Breast epithelium (tissue), 4 donors: ENCODE measurements around the gene REEP1. TPM values are rescaled to one million over a fixed set of nuclear protein-coding genes. Genes with fewer than 3 reads are reported as not detected.

ENCODE experiments used
- DNase-seq, 2 donors: peaks; one replicate each; pipeline ENCODE4 v3.0.0-alpha.2; 2019; ENCODE audit warnings: low spot score in 2 of 2
- H3K27ac ChIP-seq, 2 donors: fragments of 200-600 bp; sonication (generic) in 1 of 2; one replicate each; pipeline ENCODE4 v1.5.1; 2016 to 2019; ENCODE audit warnings: mild to moderate bottlenecking in 1 of 2
- H3K27me3 ChIP-seq, 2 donors: fragments of 200-600 bp; sonication (generic) in 1 of 2; one replicate each; pipeline versions ENCODE4 v1.5.1 to v1.6.0; 2017 to 2019; ENCODE audit warnings: control low read depth in 1 of 2, mild to moderate bottlenecking in 1 of 2
- H3K36me3 ChIP-seq: fragments of 200-600 bp; one replicate; pipeline ENCODE4 v1.5.1; 2019
- H3K4me1 ChIP-seq, 2 donors: fragments of 200-600 bp; sonication (generic); one replicate each; pipeline ENCODE4 v1.5.1; 2016 to 2019; ENCODE audit warnings: control low read depth in 1 of 2
- H3K4me3 ChIP-seq, 3 donors: fragments of 200-600 bp; sonication (generic); 1 replicate in 2 of 3; 2 replicates in 1 of 3; pipeline ENCODE4 v1.5.1; 2016 to 2019; ENCODE audit warnings: mild to moderate bottlenecking in 3 of 3, moderate library complexity in 2 of 3
- H3K9me3 ChIP-seq, 2 donors: fragments of 200-600 bp; sonication (generic) in 1 of 2; one replicate each; pipeline ENCODE4 v1.5.1; 2016 to 2019; ENCODE audit warnings: control low read depth in 1 of 2
- POLR2A ChIP-seq: fragments of 450-650 bp; IDR thresholded peaks from one replicate; pipeline ENCODE4 v1.6.1; 2016; ENCODE audit warnings: antibody characterized with exemption, mild to moderate bottlenecking, moderate library complexity
- POLR2AphosphoS5 ChIP-seq, 3 donors: sonication (generic); formaldehyde crosslinking; IDR thresholded peaks; one replicate each; pipeline ENCODE4 v1.6.1; 2017; ENCODE audit warnings: antibody characterized with exemption in 3 of 3
- intact Hi-C: fragments of 100-400 bp; cut with DNase I; formaldehyde crosslinking; loops from one replicate; pipeline ENCODE4 v1.15.1; 2023; ENCODE audit warnings: low total_unique reads
- total RNA-seq, 3 donors: library from RNA; depleted of rRNA; stranded (reverse); fragments of >200 nt; gene quantifications; one replicate each; pipeline ENCODE4 v1.1.0, GENCODE V29; 2016
- TF ChIP-seq, protein P1 (sequence below), 3 donors: fragments of 450-650 bp; IDR thresholded peaks; one replicate each; pipeline ENCODE4 v1.5.1; 2016 to 2017; ENCODE audit warnings: antibody characterized with exemption in 3 of 3, mild to moderate bottlenecking in 3 of 3, moderate library complexity in 3 of 3

REEP1 gene
- total RNA-seq, 3 donors from 2014 or later: 0.32 to 3.8 (median 1.3) TPM

DNA sequence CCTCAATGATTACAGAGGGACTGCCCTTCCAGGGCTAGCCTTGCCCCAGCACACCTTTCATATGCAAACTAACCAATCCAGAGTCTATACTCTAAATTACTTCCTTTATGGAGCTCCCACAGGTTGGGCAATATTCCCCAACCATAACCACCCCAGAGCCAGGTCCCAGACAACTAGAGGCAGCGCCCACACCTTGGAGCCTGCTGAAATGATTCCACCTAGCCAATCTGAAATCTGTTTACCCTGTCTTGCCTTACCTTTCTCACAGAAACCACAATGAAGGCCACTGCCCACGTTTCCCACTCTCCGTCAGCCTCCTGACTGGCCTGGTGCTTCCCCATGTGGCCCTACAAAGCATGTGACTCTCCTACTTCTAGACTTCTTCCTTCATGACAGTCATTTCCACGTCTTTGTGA is 62.0 kb downstream of the REEP1 start:
- no peak for DNase-seq
- Histone ChIP-seq H3K9me3 (peaks cover 14 to 21% of the 10 kb centered on the region in 2 donors), H3K4me1 (no peaks in the 10 kb centered on the region), H3K27ac (no peak overlapping the region), H3K36me3 (no peaks in the 10 kb centered on the region), H3K27me3 (no peaks in the 10 kb centered on the region), H3K4me3 (no peak overlapping the region)
- no peak for TF ChIP-seq POLR2AphosphoS5 (IDR thresholded peaks at IDR 0.05)
- no peak for TF ChIP-seq POLR2A
- TF ChIP-seq, protein P1, sequence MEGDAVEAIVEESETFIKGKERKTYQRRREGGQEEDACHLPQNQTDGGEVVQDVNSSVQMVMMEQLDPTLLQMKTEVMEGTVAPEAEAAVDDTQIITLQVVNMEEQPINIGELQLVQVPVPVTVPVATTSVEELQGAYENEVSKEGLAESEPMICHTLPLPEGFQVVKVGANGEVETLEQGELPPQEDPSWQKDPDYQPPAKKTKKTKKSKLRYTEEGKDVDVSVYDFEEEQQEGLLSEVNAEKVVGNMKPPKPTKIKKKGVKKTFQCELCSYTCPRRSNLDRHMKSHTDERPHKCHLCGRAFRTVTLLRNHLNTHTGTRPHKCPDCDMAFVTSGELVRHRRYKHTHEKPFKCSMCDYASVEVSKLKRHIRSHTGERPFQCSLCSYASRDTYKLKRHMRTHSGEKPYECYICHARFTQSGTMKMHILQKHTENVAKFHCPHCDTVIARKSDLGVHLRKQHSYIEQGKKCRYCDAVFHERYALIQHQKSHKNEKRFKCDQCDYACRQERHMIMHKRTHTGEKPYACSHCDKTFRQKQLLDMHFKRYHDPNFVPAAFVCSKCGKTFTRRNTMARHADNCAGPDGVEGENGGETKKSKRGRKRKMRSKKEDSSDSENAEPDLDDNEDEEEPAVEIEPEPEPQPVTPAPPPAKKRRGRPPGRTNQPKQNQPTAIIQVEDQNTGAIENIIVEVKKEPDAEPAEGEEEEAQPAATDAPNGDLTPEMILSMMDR (IDR thresholded peaks at IDR 0.05): no peak
- intact Hi-C loops: no loop called here

DNA sequence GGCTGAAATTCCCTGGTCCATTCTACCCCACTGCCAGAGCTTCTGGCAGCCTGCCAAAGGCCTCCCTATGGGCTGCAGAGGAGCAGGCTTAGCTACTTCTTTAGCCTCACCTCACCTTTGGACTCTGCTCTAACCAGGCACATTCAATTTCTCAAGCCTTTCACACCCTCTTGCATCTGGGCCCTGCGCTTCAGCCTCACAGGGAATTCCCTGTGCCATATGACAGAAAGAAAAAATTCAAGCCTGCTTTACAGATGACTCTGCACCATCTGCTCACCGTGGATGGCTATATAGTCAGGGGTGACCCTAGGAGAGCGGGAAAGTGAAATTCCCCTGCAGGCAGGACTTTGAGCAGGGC is 62.5 kb downstream of the REEP1 start:
- TF ChIP-seq POLR2A: no peak
- TF ChIP-seq, protein P1 (IDR thresholded peaks at IDR 0.05): no peak
- H3K27me3 ChIP-seq: no peaks in the 10 kb centered on the region
- H3K4me1 ChIP-seq: no peaks in the 10 kb centered on the region
- no peak for DNase-seq
- H3K4me3 ChIP-seq: no peak overlapping the region
- H3K9me3 ChIP-seq: peaks cover 14 to 25% of the 10 kb centered on the region in 2 donors
- H3K27ac ChIP-seq: no peak overlapping the region
- H3K36me3 ChIP-seq: no peaks in the 10 kb centered on the region
- intact Hi-C loops: no loop called here

DNA sequence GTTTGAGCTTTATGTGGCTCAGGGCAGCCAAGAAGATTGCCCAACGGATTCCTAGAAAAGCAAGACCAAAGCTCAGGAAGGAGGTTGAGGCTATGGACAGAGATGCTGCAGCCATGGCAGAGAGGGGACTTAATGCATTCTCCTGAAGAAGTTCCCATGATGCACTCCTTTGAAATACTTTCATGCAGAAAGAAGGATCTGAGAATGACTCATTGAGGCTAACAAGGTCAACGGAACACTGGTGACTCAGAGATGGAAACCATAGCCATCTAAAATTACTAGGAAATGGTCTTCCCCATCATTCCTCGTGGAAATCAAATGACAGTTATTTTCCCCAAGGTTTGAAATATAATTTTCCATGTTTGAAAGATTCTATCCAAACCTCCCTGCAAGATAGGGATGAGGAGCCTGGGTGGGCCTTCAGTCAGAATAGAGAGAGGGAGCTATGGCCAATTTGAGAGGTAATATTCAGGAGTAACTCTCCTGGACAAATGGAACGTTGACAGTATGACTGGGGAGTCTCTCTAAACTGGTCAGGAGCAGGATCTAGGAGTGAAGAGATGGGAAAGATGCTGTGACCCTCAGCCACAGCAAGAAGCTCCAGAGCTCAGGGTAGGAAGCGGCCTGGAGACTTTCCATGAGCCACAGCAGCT is 63.0 kb downstream of the REEP1 start:
- intact Hi-C loops: no loop called here
- no peak overlapping the region for H3K4me3 ChIP-seq
- H3K36me3 ChIP-seq: no peaks in the 10 kb centered on the region
- no peaks in the 10 kb centered on the region for H3K4me1 ChIP-seq
- no peak for DNase-seq
- TF ChIP-seq, protein P1 (IDR thresholded peaks at IDR 0.05): no peak
- TF ChIP-seq POLR2A: no peak
- TF ChIP-seq POLR2AphosphoS5 (IDR thresholded peaks at IDR 0.05): no peak
- peaks cover 14 to 25% of the 10 kb centered on the region in 2 donors for H3K9me3 ChIP-seq
- H3K27ac ChIP-seq: no peak overlapping the region
- no peaks in the 10 kb centered on the region for H3K27me3 ChIP-seq

DNA sequence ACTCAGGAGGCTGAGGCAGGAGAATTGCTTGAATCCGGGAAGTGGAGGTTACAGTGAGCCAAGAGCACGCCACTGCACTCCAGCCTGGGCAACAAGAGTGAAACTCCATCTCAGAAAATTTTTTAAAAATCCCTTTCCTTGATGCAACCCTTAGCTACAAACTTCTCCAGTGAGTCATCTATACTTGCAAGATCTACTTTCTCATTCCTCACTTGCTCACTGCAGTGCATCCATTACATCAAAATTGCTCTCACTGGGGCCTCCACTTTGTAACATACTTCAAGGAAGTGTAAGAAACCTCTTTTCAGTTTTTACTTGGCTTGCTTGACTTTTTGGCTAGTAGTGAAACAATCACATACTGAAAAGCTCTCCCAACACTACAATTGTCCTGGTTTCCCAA is 65.3 kb downstream of the REEP1 start:
- H3K36me3 ChIP-seq: no peaks in the 10 kb centered on the region
- intact Hi-C loops: no loop called here
- DNase-seq: no peak
- H3K9me3 ChIP-seq: peaks cover 14 to 25% of the 10 kb centered on the region in 2 donors
- TF ChIP-seq, protein P1 (IDR thresholded peaks at IDR 0.05): no peak
- no peak for TF ChIP-seq POLR2AphosphoS5 (IDR thresholded peaks at IDR 0.05)
- TF ChIP-seq POLR2A: no peak
- no peak overlapping the region for H3K27ac ChIP-seq
- H3K4me3 ChIP-seq: no peak overlapping the region
- H3K27me3 ChIP-seq: no peaks in the 10 kb centered on the region
- no peaks in the 10 kb centered on the region for H3K4me1 ChIP-seq

DNA sequence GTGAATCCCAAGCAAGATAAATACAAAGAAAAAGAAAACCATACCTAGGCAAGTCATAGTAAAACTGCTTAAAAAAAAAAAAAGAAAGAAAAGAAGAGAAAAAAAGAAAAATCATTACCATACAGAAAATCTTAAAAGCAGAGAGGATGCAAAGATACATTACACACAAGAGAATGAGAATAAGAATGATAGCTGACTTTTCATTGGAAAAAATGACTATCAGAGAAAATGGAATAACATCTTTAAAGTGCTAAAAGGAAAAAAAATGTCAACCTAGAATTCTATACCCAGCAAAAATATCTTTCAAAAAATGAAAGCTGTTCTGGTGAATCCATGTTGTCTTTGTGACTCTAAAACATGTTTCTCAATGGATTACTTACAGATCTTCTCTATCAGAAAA is 66.2 kb downstream of the REEP1 start:
- DNase-seq: no peak
- intact Hi-C loops: no loop called here
- H3K4me3 ChIP-seq: no peak overlapping the region
- H3K27ac ChIP-seq: no peak overlapping the region
- no peaks in the 10 kb centered on the region for H3K36me3 ChIP-seq
- no peaks in the 10 kb centered on the region for H3K4me1 ChIP-seq
- H3K9me3 ChIP-seq: peaks cover 14 to 25% of the 10 kb centered on the region in 2 donors
- no peaks in the 10 kb centered on the region for H3K27me3 ChIP-seq
- TF ChIP-seq POLR2AphosphoS5 (IDR thresholded peaks at IDR 0.05): no peak
- TF ChIP-seq, protein P1 (IDR thresholded peaks at IDR 0.05): no peak
- TF ChIP-seq POLR2A: no peak
